Urothelium cell line (cell line): ENCODE results near the gene MTPN.

Source experiments
- DNase-seq: peaks from one replicate; pipeline ENCODE4 v3.0.0; 2011; ENCODE audit warnings: low spot score, mixed read lengths
- FAIRE-seq: peaks from 2 replicates; lab custom pipeline; 2011; peaks lifted over from hg19 to GRCh38; lab: Jason Lieb, UNC

Gene MTPN, protein sequence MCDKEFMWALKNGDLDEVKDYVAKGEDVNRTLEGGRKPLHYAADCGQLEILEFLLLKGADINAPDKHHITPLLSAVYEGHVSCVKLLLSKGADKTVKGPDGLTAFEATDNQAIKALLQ

DNA sequence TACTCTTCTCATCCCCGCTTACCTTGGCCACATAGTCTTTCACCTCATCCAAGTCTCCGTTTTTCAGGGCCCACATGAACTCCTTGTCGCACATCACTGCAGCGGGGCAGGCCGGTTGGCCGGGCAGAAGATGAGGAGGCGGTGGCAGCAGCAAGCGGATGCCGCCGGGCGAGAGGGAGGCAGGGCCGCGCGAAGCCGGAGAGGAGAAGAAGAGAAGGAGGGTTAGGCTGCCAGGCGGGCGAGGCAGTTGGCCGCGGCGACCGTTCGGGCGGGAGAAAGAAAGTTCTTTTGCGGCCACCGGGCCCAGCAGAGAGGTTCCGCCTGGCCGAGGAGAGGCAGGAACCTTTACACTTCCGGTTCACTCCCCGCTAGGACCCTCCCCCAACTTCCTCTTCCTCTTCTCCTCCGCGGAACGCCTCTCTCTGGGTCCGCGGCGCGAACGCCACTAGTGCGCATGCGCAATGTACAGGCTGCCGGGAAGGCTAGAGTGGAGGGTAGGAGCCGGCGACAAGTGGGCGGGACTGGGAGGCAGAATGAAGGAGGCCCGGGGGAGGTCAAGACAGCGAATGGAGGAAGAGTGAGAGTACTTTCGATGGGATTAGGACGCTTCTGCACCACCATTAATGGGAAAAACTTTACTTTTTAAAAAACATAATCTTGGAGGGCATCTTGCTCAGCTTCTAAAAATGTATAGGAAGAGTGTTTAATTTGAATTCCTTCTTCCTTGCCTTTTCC is at the start of gene MTPN:
Gene MTPN, minus strand, starts transcription at position 353 of the 735 bp plus-strand sequence. Its CDS starts 259 bp downstream, at position 94.
- no peak for FAIRE-seq

DNA sequence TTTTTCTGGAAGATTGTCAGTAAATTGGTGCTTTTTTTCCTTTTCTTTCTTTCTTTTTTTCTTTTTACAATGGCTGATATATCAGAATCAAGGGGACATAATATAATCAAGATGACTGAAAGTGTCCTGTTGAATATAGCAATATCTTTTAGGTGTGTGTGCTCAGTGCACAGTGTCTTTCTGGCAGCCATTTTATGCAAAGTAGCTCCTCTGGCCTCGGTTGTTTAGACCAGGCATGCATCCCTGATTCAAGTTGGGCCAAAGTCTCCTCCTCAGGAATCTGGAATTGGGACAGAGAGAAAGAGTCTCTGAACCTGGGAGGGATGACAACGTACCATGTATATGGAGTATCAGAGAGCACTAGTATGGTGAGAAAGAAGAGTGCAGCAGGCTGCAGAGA is 49.0 kb upstream of the MTPN start:
- no peak for DNase-seq
- no peak for FAIRE-seq

More for the DNA sequence above, at the start of gene MTPN:
- DNase-seq = peak; percentile 92

DNA sequence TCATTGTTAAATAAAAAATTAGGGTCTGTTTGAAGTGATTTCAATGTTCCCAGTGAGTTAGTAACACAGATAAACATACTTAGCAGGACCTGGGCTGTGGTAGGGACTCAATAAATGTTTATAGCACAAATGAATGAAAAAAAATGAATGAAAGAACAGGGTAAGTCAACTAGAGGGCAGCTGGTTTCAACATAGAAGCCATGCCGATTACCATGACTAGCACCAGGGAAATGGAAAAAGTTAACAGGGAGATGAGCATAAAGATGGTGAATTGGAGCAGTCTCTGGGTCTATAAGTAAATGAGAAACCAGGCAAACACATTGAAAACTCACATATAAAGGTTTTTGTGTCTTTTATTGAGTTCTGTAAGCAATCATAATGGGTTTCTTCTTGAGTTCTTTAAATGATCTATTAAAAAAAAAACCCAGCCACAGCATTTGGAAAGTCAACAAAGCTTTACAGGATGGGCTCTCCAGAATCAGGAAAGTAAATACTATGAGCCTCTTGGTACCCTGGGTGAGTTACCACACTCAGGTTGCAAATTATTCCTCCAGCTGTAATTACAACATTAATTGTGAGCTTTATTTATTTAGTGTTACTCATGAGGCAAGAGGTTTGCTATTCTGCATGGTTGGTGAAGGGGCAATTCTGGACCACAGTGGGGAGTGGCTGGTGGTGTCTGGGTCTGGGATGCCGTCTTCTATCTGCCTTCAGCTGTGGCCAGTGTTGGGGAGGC is 46.1 kb upstream of the MTPN start:
- DNase-seq (no peak), FAIRE-seq (no peak)

DNA sequence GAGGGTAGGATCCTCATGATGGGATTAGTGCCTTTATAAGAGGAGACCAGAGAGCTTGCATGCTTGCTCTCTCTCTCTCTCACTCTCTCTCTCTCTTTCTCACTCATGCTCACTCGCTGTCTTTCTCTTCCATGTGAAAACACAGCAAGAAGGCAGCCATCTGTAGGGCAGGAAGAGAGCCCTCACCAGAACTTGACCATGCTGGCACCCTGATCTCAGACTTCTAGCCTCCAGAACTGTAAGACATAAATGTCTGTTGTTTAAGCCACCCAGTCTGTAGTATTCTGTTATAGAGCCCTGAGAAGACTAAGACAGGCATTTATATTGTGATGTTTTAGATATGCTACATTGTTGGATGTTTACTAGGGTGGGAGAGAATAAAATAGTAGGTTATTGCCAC is 43.4 kb upstream of the MTPN start:
- DNase-seq = no peak
- FAIRE-seq = no peak

DNA sequence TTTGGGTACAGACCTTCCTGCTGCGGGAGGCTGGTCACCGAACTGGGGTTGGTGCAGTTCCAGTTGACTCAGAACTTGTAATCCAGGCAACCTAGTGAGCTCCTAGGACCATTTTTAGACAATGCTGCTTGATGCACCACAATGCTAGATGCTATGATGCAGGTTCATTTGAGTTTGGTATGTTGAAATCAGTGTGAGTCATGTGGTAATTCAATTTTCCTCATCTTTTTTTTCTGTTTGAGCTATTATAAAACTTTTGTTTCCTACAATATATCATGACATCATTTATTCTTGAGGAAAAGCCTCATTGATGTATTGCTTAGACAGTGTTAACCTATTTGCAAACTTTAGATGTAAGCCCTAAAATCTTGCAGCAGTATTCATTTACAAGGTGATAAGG is 40.9 kb upstream of the MTPN start:
- FAIRE-seq (no peak), DNase-seq (no peak)

DNA sequence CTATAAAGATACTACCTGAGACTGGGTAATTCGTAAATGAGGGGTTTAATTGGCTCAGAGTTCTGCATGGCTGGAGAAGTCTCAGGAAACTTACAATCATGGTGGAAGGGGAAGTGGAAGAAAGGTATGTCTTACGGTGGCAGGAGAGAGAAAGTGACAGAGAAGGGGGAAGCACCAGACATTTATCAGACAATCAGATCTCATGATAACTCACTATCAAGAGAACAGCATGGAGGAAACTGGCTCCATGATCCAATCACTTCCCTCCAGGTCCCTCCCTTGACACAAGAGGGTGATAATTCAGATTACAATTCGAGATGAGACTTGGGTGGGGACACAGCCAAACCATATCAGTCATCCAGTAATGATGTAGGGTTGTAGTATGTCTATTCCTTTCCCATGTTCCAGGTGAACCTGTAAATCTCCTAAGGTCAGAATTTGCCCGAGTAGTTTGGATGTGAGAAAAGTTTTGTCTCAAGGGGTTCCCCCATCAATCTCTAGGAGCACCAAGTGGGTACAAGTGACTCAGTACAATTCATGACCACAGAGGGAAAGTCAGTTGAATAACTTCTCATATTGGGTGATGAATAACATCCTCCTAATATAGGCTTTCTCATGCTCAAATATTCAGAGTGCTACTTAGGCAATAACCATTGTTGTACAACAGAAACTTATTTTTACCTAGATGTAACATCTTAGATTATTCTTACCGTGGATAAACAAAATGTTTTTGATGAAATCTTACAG is 39.7 kb upstream of the MTPN start:
- DNase-seq (no peak), FAIRE-seq (no peak)

DNA sequence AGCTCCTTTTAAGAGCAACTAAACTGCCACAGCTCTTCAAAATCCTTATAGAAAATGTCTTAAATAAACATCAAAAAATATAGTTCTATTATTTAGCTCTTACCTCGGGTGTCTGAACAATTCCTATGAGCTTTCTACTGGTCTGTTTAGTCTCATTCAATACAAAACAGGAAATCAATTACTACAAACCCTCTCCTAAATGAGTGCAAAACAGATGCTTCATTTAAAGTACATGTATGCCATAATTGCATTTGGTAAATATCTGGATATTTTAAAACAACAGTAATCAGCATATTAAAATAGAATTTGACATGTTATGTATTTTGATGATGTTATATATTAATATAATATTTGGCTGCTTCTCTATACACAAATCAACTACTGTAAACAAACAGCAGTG is 38.5 kb upstream of the MTPN start:
- no peak for FAIRE-seq
- DNase-seq = no peak

DNA sequence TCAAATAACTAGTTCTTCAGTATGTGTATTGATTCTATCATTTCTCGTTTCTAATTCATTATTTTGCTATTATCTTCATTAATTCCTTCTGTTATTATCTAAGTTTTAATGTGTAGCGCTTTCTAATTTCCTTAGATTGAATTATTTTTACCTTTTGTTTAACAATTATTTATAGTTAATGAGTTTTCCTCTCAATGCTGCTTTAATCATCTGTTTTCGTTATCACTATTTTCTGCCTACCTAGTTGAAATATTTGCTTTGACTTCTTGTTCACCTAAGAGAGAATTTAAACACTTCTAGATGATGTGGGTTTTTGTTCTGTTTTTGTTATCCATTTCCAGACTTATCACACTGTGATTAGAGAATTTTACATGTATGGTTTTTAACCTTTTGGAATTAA is 37.5 kb upstream of the MTPN start:
- DNase-seq (no peak), FAIRE-seq (no peak)

DNA sequence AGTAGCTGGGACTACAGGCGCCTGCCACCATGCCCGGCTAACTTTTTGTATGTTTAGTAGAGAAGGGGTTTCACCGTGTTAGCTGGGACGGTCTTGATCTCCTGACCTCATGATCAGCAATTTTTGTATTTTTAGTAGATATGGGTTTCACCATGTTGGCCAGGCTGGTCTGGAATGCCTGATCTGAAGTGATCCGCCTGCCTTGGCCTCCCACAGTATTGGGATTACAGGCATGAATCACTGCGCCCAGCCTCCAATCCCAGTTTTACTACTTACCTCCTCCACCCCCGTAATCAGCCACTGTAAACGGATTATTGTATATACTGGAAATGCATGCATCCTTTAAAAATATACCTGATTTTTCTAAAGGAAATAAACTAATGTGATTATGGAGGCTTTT is 35.1 kb upstream of the MTPN start:
- FAIRE-seq = no peak
- DNase-seq = no peak

DNA sequence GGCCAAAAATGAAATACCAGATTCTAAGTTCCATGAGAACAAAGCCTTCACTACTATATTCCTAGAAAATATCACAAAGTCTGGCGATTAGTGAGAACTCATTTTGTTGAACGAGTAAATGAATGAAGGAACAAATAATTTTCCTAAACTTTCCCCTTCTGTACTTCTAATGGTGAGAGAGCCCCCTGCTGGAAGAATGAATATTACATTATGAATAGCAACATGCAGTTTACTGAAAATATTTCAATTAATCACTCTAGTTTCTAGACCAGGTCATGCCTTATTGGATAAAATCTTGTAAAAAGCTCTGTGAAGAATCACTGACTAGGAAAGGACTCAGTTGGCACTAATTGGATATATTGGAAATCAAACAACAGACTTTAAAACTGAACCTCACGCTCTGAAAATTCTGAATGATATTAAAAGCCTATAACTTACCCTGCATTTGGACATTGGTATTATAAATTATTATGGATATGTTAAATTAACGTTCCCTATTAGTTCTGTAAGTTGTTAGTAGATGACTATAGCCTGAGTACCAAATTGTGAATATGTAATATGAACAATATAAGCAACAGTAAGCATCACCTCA is 32.4 kb upstream of the MTPN start:
- DNase-seq = peak; percentile 5
- no peak for FAIRE-seq

DNA sequence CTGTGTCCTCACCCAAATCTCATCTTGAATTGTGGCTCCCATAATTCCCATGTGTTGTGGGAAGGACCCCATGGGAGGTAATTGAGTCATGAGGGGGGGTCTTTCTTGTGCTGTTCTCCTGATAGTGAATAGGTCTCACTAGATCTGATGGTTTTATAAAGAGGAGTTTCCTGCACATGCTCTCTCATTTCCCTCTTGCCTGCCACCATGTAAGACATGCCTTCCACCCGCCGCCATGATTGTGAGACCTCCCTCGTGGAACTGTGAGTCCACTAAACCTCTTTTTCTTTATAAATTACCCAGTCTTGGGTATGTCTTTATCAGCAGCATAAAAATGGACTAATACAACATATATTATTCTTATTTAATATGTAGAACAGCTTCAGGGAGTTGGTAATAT is 29.0 kb upstream of the MTPN start:
- DNase-seq = no peak
- FAIRE-seq = no peak

DNA sequence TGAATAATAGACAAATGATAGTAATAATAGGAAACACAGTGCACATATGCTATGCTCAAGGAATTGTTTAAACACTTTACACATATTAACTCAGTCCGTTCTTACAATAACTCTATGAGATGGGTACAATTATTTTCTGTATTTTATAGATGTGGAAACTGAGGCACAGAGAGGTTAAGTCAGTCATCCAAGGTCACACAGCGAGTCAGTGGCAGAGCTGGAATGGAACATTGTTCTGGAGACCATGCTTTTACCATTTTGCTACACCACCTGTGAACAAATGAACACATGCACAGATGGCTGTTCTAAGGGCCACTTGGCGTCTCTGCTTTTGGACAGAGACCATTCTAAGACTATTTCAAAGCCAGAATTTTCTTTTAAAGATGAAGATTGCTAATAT is 26.9 kb upstream of the MTPN start:
- FAIRE-seq = no peak

DNA sequence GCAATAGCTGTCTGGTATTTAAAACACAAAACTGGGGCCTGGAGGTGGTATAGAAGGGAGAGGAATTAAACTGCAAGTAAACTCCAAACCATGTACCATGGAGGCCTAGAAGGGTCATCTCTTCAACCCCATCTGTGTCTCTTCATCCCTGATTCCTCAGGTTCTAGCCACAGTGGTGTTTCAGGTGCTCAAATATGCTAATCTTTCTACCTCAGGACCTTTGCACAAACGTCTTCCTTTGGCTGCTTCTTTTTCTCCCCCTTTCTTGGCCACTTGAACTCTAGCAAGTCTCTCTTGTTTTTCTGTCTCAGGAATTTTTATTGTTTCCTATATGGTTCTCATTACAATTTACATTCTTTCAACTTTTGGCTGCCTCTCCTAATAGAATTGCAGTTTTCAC is 25.6 kb upstream of the MTPN start:
- DNase-seq (no peak), FAIRE-seq (no peak)

More for the DNA sequence above, 26.9 kb upstream of the MTPN start:
- DNase-seq = no peak

DNA sequence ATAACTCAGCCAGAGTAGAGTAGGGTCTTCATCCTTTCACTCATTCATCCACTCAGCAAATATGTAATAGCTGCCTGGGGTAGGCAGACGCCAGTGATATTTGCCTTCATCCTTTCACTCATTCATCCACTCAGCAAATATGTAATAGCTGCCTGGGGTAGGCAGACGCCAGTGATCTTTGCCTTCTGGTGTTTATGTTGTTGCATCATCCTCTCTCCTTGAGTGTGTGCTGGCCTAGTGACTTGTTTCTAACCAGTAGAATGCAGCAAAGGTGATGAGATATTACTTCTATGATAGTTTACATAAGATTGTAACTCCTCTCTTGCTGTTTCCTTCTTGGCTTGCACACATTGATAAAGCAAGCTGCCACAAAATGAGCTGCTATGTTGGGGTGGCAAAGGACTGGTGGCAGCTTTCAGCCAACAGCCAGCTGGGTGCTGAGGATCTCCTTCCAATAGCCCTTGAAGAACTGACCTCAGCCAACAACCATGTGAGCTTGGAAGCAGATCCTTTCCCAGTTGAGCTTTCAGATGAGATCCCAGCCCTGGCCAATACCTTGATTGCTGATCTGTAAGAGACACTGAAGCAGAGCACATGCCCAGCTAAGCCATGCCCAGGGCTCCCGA is 23.2 kb upstream of the MTPN start:
- FAIRE-seq = no peak
- no peak for DNase-seq

DNA sequence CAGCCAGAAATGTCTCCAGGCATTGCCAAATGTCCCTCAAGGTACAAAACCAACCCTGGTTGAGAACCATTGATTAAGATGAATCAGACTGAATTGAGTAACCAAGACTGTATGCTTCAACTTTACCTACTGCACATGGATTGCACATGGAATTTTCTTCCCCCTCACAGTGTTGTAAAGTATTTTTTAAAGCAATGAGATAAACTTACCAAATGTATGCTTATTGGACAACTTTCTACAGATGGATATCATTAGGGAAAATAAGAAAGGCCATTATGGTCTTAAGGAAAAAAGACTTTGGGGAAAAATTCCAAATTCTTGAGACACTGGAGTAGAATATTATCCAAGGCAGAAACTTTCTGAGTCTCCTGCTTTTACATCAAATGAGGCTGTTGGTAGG is 20.9 kb upstream of the MTPN start:
- DNase-seq = no peak
- no peak for FAIRE-seq

DNA sequence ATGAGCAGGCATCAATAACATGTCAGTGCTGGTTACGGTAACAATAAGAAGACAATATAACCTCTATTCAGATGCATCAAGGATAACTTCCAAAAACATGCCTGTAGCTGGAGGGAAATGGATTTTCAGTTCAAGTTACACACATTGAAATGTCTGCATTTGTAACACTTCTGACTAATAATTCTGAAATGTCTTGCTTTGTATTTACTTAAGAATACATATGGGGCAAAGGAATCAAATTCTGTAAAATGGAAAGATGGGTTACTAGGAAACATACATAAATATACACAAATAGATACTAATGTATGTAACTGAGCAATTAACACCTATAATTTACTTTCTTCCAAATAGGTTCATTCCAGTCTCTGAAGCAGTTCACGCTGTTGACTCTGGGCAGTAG is 18.6 kb upstream of the MTPN start:
- DNase-seq (no peak), FAIRE-seq (no peak)

DNA sequence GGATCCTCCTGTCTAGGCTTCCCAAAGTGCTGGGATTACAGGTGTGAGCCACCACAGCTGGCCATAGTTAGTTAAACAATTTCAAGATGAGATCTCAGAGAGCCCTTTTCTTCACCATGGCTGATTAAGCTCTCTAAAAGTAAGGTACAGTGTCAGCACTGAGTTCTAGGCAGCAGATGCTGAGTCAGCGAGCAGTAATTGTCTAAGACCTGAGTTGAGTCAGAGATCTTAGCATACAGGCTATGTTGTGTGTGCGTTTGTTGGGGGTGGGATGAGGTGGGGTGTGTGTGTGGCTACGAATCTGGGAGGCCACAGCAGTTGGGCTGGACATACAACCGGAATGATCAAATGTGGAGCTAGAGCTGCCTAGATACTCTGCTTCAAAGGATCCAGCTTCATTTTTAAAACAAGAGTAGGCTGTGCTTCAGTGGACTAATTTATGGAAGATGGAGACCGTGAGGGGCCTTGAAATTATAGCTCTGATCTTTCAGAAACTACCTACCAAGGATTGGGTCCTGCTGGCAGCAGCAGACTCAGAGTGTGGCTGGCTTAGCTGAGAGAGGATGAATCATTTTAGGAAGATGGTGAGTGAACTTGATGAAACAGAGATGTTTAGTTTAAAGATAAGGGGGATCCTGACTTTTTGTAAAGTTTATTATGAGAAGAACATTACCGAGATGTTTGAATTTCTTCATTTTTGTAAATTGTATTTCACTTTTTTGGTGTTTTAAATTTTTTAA is 17.5 kb upstream of the MTPN start:
- DNase-seq = no peak
- FAIRE-seq = no peak

DNA sequence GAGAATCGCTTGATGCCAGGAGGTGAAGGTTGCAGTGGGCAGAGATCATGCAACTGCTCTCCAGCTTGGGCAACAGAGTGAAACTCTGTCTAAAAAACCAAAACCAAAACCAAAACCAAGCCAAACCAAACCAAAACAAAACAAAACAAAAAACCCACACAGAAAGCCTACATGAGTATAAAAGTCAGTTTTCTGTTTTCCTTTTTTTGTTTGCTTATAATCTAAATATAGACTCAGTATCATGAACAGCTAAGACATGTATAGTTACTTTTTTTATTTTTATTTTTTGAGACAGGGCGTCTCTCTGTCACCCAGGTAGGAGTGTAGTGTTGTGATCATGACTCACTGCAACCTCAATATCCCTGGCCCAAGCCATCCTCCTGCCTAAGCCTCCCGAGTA is 16.8 kb upstream of the MTPN start:
- DNase-seq = no peak
- FAIRE-seq = no peak

DNA sequence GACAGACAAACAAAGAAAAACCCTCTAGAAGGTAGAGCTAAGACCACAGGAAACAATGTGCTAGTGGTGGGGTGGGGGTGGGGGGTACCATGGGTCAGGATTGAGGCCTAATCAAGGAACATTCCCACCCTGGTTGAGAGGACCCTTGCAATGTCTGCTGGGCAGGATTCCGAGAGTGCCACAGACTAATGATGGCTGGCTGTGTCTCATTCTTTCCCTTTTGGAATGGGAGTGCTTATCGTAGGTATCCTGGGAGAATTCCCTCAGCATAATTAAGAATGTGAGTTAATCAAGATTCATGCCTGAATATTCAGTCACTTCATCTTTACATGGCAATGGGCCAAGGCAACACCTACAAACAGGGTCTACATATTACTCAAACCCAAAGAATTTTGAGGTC is 14.7 kb upstream of the MTPN start:
- FAIRE-seq (no peak), DNase-seq (no peak)

DNA sequence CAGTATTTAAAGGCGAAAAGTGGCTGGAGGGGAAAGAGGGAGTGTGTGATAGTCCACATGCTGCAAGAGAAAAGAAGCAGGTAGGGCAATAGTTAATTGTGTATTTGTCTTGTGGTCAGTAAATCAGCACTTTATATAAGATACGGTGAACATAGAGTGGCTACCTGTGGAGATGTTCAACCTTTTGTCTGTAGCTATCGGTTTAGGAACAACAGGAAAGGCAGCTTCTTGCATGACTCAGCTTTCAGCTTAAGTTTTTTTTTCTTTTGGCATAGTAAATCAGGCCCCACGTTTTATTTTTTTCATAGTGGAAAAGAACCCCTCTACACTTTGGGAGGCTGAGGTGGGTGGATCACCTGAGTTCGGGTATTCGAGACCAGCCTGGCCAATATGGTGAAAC is 14.2 kb upstream of the MTPN start:
- FAIRE-seq = no peak

More for the DNA sequence above, 14.2 kb upstream of the MTPN start:
- no peak for DNase-seq
